Keratinocyte (primary cell): ENCODE measurements around the gene C8G. TPM values are rescaled to one million over a fixed set of nuclear protein-coding genes. Genes with fewer than 3 reads are reported as not detected.

Experiments
- DNase-seq: peaks from one replicate; pipeline ENCODE4 v3.0.0-alpha.2; 2011; ENCODE audit warnings: low read depth, missing footprints, low spot score
- FAIRE-seq: peaks from 2 replicates; lab custom pipeline; 2011; peaks lifted over from hg19 to GRCh38; lab: Jason Lieb, UNC
- H2AFZ ChIP-seq: 2 replicates; pipeline ENCODE4 v1.6.0; 2012; ENCODE audit warnings: low read length, control low read depth, inconsistent platforms; ENCODE audit not compliant: control insufficient read depth
- H3K27ac ChIP-seq: 2 replicates; pipeline ENCODE4 v1.5.1; 2011; ENCODE audit warnings: low read length; ENCODE audit not compliant: control insufficient read depth, insufficient read depth
- H3K27me3 ChIP-seq: 3 replicates; pipeline ENCODE4 v1.6.0; 2011; ENCODE audit warnings: low read length; ENCODE audit not compliant: control insufficient read depth, insufficient read depth; ENCODE audit errors: extremely low read depth
- H3K36me3 ChIP-seq, 2 experiments: 2 replicates in 1 of 2; 3 replicates in 1 of 2; pipeline ENCODE4 v1.5.1; 2011; ENCODE audit warnings: low read length in 2 of 2, mild to moderate bottlenecking in 1 of 2; ENCODE audit not compliant: control insufficient read depth in 2 of 2, insufficient read depth in 2 of 2; ENCODE audit errors: extremely low read depth in 1 of 2
- H3K4me1 ChIP-seq: 3 replicates; pipeline ENCODE4 v1.5.1; 2011; ENCODE audit warnings: low read length; ENCODE audit not compliant: control insufficient read depth, insufficient read depth; ENCODE audit errors: extremely low read depth
- H3K4me2 ChIP-seq: 3 replicates; pipeline ENCODE4 v1.6.0; 2011; ENCODE audit warnings: low read depth, low read length; ENCODE audit not compliant: control insufficient read depth, insufficient read depth; ENCODE audit errors: extremely low read depth
- H3K4me3 ChIP-seq, 3 experiments: fragments of 200-600 bp in 1 of 3; sonication (generic) in 1 of 3; 2 replicates in 2 of 3; 3 replicates in 1 of 3; pipeline ENCODE4 v1.5.1; 2011 to 2016; ENCODE audit warnings: low read length in 3 of 3, mild to moderate bottlenecking in 3 of 3, control low read depth in 2 of 3, inconsistent platforms in 1 of 3, low read depth in 1 of 3, mixed read lengths in 1 of 3, mixed run types in 1 of 3, moderate library complexity in 1 of 3; ENCODE audit not compliant: control insufficient read depth in 2 of 3, insufficient read depth in 2 of 3; ENCODE audit errors: extremely low read depth in 1 of 3
- H3K79me2 ChIP-seq: 2 replicates; pipeline ENCODE4 v1.6.0; 2012; ENCODE audit warnings: low read length; ENCODE audit not compliant: control insufficient read depth, insufficient read depth
- H3K9ac ChIP-seq: 3 replicates; pipeline ENCODE4 v1.6.0; 2011; ENCODE audit warnings: low read length; ENCODE audit not compliant: control insufficient read depth, insufficient read depth; ENCODE audit errors: extremely low read depth
- H3K9me1 ChIP-seq: 3 replicates; pipeline ENCODE4 v1.6.0; 2011; ENCODE audit warnings: low read length; ENCODE audit not compliant: control insufficient read depth, insufficient read depth; ENCODE audit errors: extremely low read depth
- H3K9me3 ChIP-seq: 2 replicates; pipeline ENCODE4 v1.5.1; 2012; ENCODE audit warnings: low read depth, low read length; ENCODE audit not compliant: control insufficient read depth
- H4K20me1 ChIP-seq: 3 replicates; pipeline ENCODE4 v1.6.0; 2011; ENCODE audit warnings: low read length; ENCODE audit not compliant: control insufficient read depth, insufficient read depth; ENCODE audit errors: extremely low read depth
- CTCF ChIP-seq, 3 experiments: IDR thresholded peaks in 1 of 3; conservative IDR thresholded peaks in 1 of 3; optimal IDR thresholded peaks in 1 of 3; 2 replicates in 2 of 3; 3 replicates in 1 of 3; pipeline versions ENCODE3 to v1.5.1; 2011; ENCODE audit warnings: low read length in 3 of 3, mild to moderate bottlenecking in 3 of 3, moderate library complexity in 2 of 3, control low read depth in 1 of 3, inconsistent platforms in 1 of 3; ENCODE audit not compliant: insufficient read depth in 2 of 3; ENCODE audit errors: extremely low read depth in 1 of 3
- EZH2 ChIP-seq: IDR thresholded peaks from one replicate; pipeline ENCODE4 v1.6.1; 2012; ENCODE audit warnings: inconsistent platforms, mild to moderate bottlenecking, low read length, moderate library complexity
- dilution Hi-C: fragments of 300-500 bp; cut with MboI; formaldehyde crosslinking; loops from one replicate; pipeline ENCODE4 v1.7.0; 2020; ENCODE audit warnings: low sequenced_read_pairs; ENCODE audit not compliant: extremely low pct_ligation_motif_present
- polyA plus RNA-seq, 5 experiments: library from polyadenylated mRNA; depleted of rRNA in 3 of 5; stranded (reverse) in 3 of 5; stranded (forward) in 1 of 5; unstranded in 1 of 5; fragments of >200 nt; gene quantifications; 1 replicate in 1 of 5; 2 replicates in 3 of 5; 3 replicates in 1 of 5; pipeline versions ENCODE4 v1.2.1 to v1.2.3, GENCODE V29; 2011 to 2012; ENCODE audit warnings: missing spikeins in 2 of 5, low read depth in 1 of 5, low replicate concordance in 1 of 5

Gene C8G
- polyA plus RNA-seq, 1 donor (not counting 4 experiments of a cell fraction or from before 2014, with no cell fraction given): 0.24 TPM

GRCh38 chr9:136950656-136951276 lies 5.7 kb downstream of the C8G start:
- Histone ChIP-seq H3K9me3 (no peaks in the 10 kb centered on the region), H4K20me1 (no peaks in the 10 kb centered on the region), H3K9me1 (no peaks in the 10 kb centered on the region), H3K4me2 (peak overlapping the region; percentile 94), H3K79me2 (no peaks in the 10 kb centered on the region), H3K27me3 (no peaks in the 10 kb centered on the region), H3K27ac (no peak overlapping the region), H3K36me3 (no peaks in the 10 kb centered on the region), H3K4me3 (peak overlapping the region; percentile 63 to 70 (median 65)), H2AFZ (peak overlapping the region; percentile 95), H3K9ac (peak overlapping the region; percentile 65), H3K4me1 (peaks cover 12% of the 10 kb centered on the region)
- dilution Hi-C loops: no loop called here
- FAIRE-seq (no peak), DNase-seq (no peak)
- TF ChIP-seq EZH2 (no peak), CTCF (optimal IDR thresholded peaks at IDR 0.05 in 1 of 3, IDR thresholded peaks at IDR 0.05 in 1 of 3, conservative IDR thresholded peaks at IDR 0.05 in 1 of 3; ENCODE audit: extremely low read depth in 1 of 3, insufficient read depth in 2 of 3, low read length in 3 of 3) (no peak)

- H3K9me1 ChIP-seq: no peaks in the 10 kb centered on the region
- no peaks in the 10 kb centered on the region for H4K20me1 ChIP-seq
- DNase-seq: no peak
- H3K9ac ChIP-seq: no peak within 1 kb of the TSS
- TF ChIP-seq CTCF (optimal IDR thresholded peaks at IDR 0.05 in 1 of 3, IDR thresholded peaks at IDR 0.05 in 1 of 3, conservative IDR thresholded peaks at IDR 0.05 in 1 of 3; ENCODE audit: extremely low read depth in 1 of 3, insufficient read depth in 2 of 3, low read length in 3 of 3) (no peak), EZH2 (no peak)
- no peaks in the 10 kb centered on the region for H3K9me3 ChIP-seq
- no peak within 1 kb of the TSS for H3K27ac ChIP-seq
- H3K27me3 ChIP-seq: no peaks in the 10 kb centered on the region
- H3K4me3 ChIP-seq: no peak within 1 kb of the TSS
- no peaks in the 10 kb centered on the region for H3K36me3 ChIP-seq
- peaks cover 12% of the 10 kb centered on the region for H3K4me1 ChIP-seq
- no peaks in the 10 kb centered on the region for H3K79me2 ChIP-seq
- dilution Hi-C loops: no loop called here
- FAIRE-seq: no peak
- no peak within 1 kb of the TSS for H3K4me2 ChIP-seq
- no peak within 1 kb of the TSS for H2AFZ ChIP-seq
These were observed 6.7 kb downstream of the C8G start, which contains the start of gene LCN12 for GRCh38 chr9:136951541-136952320. Gene LCN12, plus strand, starts transcription at chr9:136952273. Its CDS starts 55 bp downstream, at chr9:136952328.
